K562 (cell line): ENCODE data around the gene ZNF69. TPM values are rescaled to one million over a fixed set of nuclear protein-coding genes. Genes with fewer than 3 reads are reported as not detected.

ENCODE experiments used
- ATAC-seq: fragments of 200-7000 bp; cut with Tn5 transposase; 3 replicates; pipeline ENCODE4 v1.9.1; 2020; ENCODE audit warnings: moderate library complexity
- BruUV-seq: library from RNA; stranded (reverse); fragments of 400-500 nt; replicated peaks from 2 replicates; lab custom pipeline; 2021; lab: Mats Ljungman, UMichigan
- CTCF ChIA-PET: fragments of 300-600 bp; formaldehyde crosslinking; extraction: SDS; loops from one replicate; lab custom pipeline; 2021; ENCODE audit warnings: low intra/inter-chr PET ratio; lab: Yijun Ruan, JAX
- POLR2A ChIA-PET: fragments of 300-600, 350-650 bp; sonication (Branson Sonifier 250); formaldehyde crosslinking; extraction: SDS; loops from one replicate; lab custom pipeline; 2021; ENCODE audit warnings: antibody characterized with exemption, inconsistent platforms; lab: Yijun Ruan, JAX
- DNase-seq, 4 experiments: peaks; one replicate each; pipeline versions ENCODE4 v3.0.0 to v3.0.0-alpha.2; 2011 to 2018; ENCODE audit warnings: low spot score in 3 of 4, mixed read lengths in 3 of 4; ENCODE audit errors: extremely low read depth in 1 of 4
- FAIRE-seq: peaks from 2 replicates; lab custom pipeline; 2011; peaks lifted over from hg19 to GRCh38; lab: Jason Lieb, UNC
- H2AFZ ChIP-seq: 2 replicates; pipeline ENCODE4 v1.6.0; 2011; ENCODE audit warnings: low read depth, low read length, control low read depth, inconsistent platforms
- H3K27ac ChIP-seq: fragments of 200-600 bp; 3 replicates; pipeline ENCODE4 v1.8.0; 2011; ENCODE audit warnings: low read depth, mild to moderate bottlenecking, control low read depth, inconsistent platforms, low read length, moderate library complexity, mixed read lengths; ENCODE audit errors: extremely low read depth
- H3K27me3 ChIP-seq, 2 experiments: fragments of 300-600 bp in 1 of 2; 2 replicates in 1 of 2; 3 replicates in 1 of 2; pipeline versions ENCODE4 v1.6.0 to v1.8.0; 2011; ENCODE audit warnings: inconsistent platforms in 2 of 2, low read length in 2 of 2, mild to moderate bottlenecking in 1 of 2, mixed read lengths in 1 of 2, moderate library complexity in 1 of 2; ENCODE audit not compliant: control insufficient read depth in 2 of 2, insufficient read depth in 2 of 2
- H3K36me3 ChIP-seq: fragments of 300-600 bp; 3 replicates; pipeline ENCODE4 v1.8.0; 2011; ENCODE audit warnings: mild to moderate bottlenecking, low read length, inconsistent platforms; ENCODE audit not compliant: control insufficient read depth, insufficient read depth
- H3K4me1 ChIP-seq, 2 experiments: fragments of 200-600 bp in 1 of 2; replicated peaks in 1 of 2; 2 replicates in 1 of 2; 3 replicates in 1 of 2; pipeline versions ENCODE4 v1.5.1 to v1.8.0; 2011; ENCODE audit warnings: inconsistent platforms in 2 of 2, low read length in 2 of 2, mild to moderate bottlenecking in 1 of 2, mixed read lengths in 1 of 2, moderate library complexity in 1 of 2; ENCODE audit not compliant: control insufficient read depth in 2 of 2, insufficient read depth in 2 of 2
- H3K4me2 ChIP-seq: 2 replicates; pipeline ENCODE4 v1.6.1; 2011; ENCODE audit warnings: low read length, control low read depth, inconsistent platforms, mixed read lengths; ENCODE audit not compliant: insufficient read depth
- H3K4me3 ChIP-seq: fragments of 200-600 bp; sonication (generic), shearing (Covaris generic); 2 replicates; pipeline ENCODE4 v1.5.1; 2016; ENCODE audit warnings: control low read depth, inconsistent platforms
- H3K79me2 ChIP-seq: fragments of 200-600 bp; 3 replicates; pipeline ENCODE4 v1.8.0; 2011; ENCODE audit warnings: low read length, inconsistent platforms; ENCODE audit not compliant: control insufficient read depth, insufficient read depth
- H3K9ac ChIP-seq, 2 experiments: 2 replicates each; pipeline versions ENCODE4 v1.6.0 to v1.6.1; 2011; ENCODE audit warnings: low read depth in 2 of 2, low read length in 2 of 2, control low read depth in 1 of 2, inconsistent platforms in 1 of 2, mild to moderate bottlenecking in 1 of 2, mixed read lengths in 1 of 2; ENCODE audit not compliant: insufficient read depth in 1 of 2
- H3K9me1 ChIP-seq: one replicate; pipeline ENCODE4 v1.6.0; 2011; ENCODE audit warnings: inconsistent platforms, mild to moderate bottlenecking, low read length, moderate library complexity; ENCODE audit not compliant: control insufficient read depth, insufficient read depth
- H3K9me3 ChIP-seq: replicated peaks from 2 replicates; pipeline ENCODE4 v1.5.1; 2011; ENCODE audit warnings: low read depth, low read length, inconsistent platforms; ENCODE audit not compliant: control insufficient read depth, insufficient read depth
- H4K20me1 ChIP-seq: replicated peaks from 2 replicates; pipeline ENCODE4 v1.6.1; 2011; ENCODE audit warnings: low read length, inconsistent platforms, mixed read lengths; ENCODE audit not compliant: control insufficient read depth, insufficient read depth
- HEY1 ChIP-seq: fragments of 250-450 bp; sonication (Bioruptor Pico); IDR thresholded peaks from 2 replicates; pipeline ENCODE4 v1.5.0; 2020; ENCODE audit warnings: mild to moderate bottlenecking, moderate library complexity, borderline replicate concordance
- PRPF4 ChIP-seq: fragments of 200-400 bp; formaldehyde crosslinking; IDR thresholded peaks from one replicate; pipeline ENCODE4 v1.6.1; 2017; ENCODE audit warnings: low read length, low read depth, mild to moderate bottlenecking; ENCODE audit not compliant: insufficient read depth, poor library complexity, severe bottlenecking
- RFX5 ChIP-seq: IDR thresholded peaks from 2 replicates; pipeline ENCODE4 v1.6.1; 2011; ENCODE audit warnings: low read depth, mild to moderate bottlenecking, improper control_type of control experiment, low read length
- ZC3H4 ChIP-seq: sonication (generic); formaldehyde crosslinking; IDR thresholded peaks from 2 replicates; pipeline ENCODE4 v1.9.0; 2021; ENCODE audit warnings: missing genetic modification reagents, borderline replicate concordance
- ZNF146 ChIP-seq: IDR thresholded peaks from one replicate; pipeline ENCODE4 v1.6.1; 2018; ENCODE audit warnings: missing compliant biosample characterization; ENCODE audit not compliant: unreplicated experiment
- ZNF76 ChIP-seq: fragments of 250-450 bp; sonication (Bioruptor Pico); IDR thresholded peaks from 2 replicates; pipeline ENCODE4 v1.4.0; 2020; ENCODE audit warnings: mild to moderate bottlenecking, moderate library complexity, borderline replicate concordance
- WGBS: fragments of 100-300 bp; shearing (Covaris generic); methylation state at CpG from one replicate; pipeline ENCODE4 v1.1.6; 2016; ENCODE audit warnings: low coverage, mixed read lengths; ENCODE audit not compliant: insufficient coverage; ENCODE audit errors: missing lambda C conversion rate; 5-methylcytosine and 5-hydroxymethylcytosine counted together
- in situ Hi-C: fragments of 300-500 bp; cut with MboI; formaldehyde crosslinking; loops from 4 replicates; pipeline ENCODE4 v1.15.0; 2018; ENCODE audit warnings: inconsistent platforms, mixed read lengths
- intact Hi-C: fragments of 100-400 bp; cut with micrococcal nuclease; formaldehyde crosslinking; loops from 2 replicates; pipeline ENCODE4 v1.14.2; 2022
- polyA plus RNA-seq, 8 experiments: library from polyadenylated mRNA; depleted of rRNA in 4 of 8; stranded (reverse) in 5 of 8; unstranded in 3 of 8; fragments of >200 nt; fragmentation: Nextera tagmentation in 2 of 8; fragmentation: Illumina TruSeq in 1 of 8; extraction: Ambion mirVana in 2 of 8; extraction: Trizol in 1 of 8; gene quantifications; 2 replicates each; pipeline versions ENCODE4 v1.2.1 to v1.2.3, GENCODE V29; 2011 to 2014; ENCODE audit warnings: inconsistent platforms in 1 of 8, missing spikeins in 1 of 8
- total RNA-seq, 7 experiments: library from RNA; depleted of rRNA in 6 of 7; stranded (reverse); fragments of >200 nt in 6 of 7; fragmentation: Illumina TruSeq in 2 of 7; extraction: Trizol in 2 of 7; gene quantifications; 2 replicates each; pipeline versions ENCODE4 v1.2.1 to v1.2.3, GENCODE V29; 2011 to 2021; ENCODE audit warnings: low replicate concordance in 1 of 7
- TF ChIP-seq, protein P1 (sequence below): fragments of 450-650 bp; conservative IDR thresholded peaks from 2 replicates; pipeline ENCODE4 v1.6.1; 2016; ENCODE audit warnings: missing genetic modification characterization, low read depth, mild to moderate bottlenecking, missing compliant biosample characterization, moderate library complexity
- TF ChIP-seq, protein P2 (sequence below): fragments of 250-450 bp; sonication (Bioruptor Pico); IDR thresholded peaks from 2 replicates; pipeline ENCODE4 v1.4.0; 2020; ENCODE audit warnings: mild to moderate bottlenecking, moderate library complexity, borderline replicate concordance

Gene ZNF69
- total and polyA plus RNA-seq, 9 of the 15 experiments (the other 6 are each of a cell fraction or from before 2014, with no cell fraction given) = 2.3 to 5.4 (median 3.6) TPM

DNA sequence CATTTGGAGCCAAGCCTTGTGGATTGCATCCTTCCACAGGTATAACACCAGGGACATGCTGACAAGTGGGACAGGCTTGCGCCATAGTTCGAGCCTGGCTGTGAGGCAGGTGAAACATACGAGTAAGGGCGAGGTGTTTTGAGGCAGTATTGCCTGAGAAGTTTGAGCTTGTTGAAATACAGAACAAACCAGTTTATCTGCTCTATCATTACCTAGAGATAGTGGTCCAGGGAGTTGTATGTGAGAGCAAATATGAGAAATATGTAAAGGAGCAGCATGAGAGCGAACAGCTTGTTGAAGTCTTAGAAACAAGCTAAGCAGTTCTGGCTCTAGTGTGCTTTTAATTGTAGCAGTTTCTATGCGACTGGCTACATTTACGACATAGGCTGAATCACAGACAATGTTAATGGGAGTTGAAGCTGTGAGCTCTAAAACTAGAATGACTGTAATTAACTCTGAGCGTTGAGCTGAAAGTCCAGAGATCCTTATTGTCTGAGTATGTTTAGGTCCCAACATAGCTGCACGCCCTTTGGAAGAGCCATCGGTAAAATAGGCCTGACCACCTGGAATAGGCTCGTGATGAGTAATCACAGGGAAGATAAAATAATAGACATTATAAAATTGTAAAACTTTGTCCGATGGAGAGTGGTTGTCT, 30.9 kb upstream of the ZNF69 start:
- peaks cover 5 to 17% of the 10 kb centered on the region in 2 experiments for H3K27me3 ChIP-seq

More for the DNA sequence above, 30.9 kb upstream of the ZNF69 start:
- no peaks in the 10 kb centered on the region for H3K4me1 ChIP-seq
- WGBS = 3% methylated on average over 12 of the region's 12 CpGs
- H3K27ac ChIP-seq = no peak overlapping the region
- no peak for FAIRE-seq
- no peaks in the 10 kb centered on the region for H3K36me3 ChIP-seq
- H3K9me1 ChIP-seq = no peaks in the 10 kb centered on the region
- H3K4me2 ChIP-seq = no peak overlapping the region
- intact Hi-C loops = loop anchor here (10.0 kb wide), 2 partner anchors 62 to 162 kb away; partner anchors contain the start of gene ZNF491
- no peaks in the 10 kb centered on the region for H3K79me2 ChIP-seq
- H3K4me3 ChIP-seq = no peak overlapping the region
- POLR2A ChIA-PET = interaction anchor here (0.9 kb wide), 1 partner anchor 9 kb away, joined by 4 read pairs; the partner anchor contains the start of gene ZNF439
- H2AFZ ChIP-seq = no peak overlapping the region
- no peaks in the 10 kb centered on the region for H4K20me1 ChIP-seq
- H3K9ac ChIP-seq = no peak overlapping the region
- 0 out of 2 replicates have a peak, but pooled peaks cover 2% of the 10 kb centered on the region for H3K9me3 ChIP-seq
- BruUV-seq = no TSS peak
- no peak for DNase-seq
- ATAC-seq = no peak
- TF ChIP-seq ZNF76 (CRISPR knock-in tag) (no peak), ZNF146 (CRISPR knock-in tag) (no peak), ZC3H4 (CRISPR knock-in tag) (no peak), RFX5 (no peak), HEY1 (no peak), PRPF4 (no peak)
- TF ChIP-seq, protein P1, sequence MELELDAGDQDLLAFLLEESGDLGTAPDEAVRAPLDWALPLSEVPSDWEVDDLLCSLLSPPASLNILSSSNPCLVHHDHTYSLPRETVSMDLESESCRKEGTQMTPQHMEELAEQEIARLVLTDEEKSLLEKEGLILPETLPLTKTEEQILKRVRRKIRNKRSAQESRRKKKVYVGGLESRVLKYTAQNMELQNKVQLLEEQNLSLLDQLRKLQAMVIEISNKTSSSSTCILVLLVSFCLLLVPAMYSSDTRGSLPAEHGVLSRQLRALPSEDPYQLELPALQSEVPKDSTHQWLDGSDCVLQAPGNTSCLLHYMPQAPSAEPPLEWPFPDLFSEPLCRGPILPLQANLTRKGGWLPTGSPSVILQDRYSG (tag) = no peak
- TF ChIP-seq, protein P2, sequence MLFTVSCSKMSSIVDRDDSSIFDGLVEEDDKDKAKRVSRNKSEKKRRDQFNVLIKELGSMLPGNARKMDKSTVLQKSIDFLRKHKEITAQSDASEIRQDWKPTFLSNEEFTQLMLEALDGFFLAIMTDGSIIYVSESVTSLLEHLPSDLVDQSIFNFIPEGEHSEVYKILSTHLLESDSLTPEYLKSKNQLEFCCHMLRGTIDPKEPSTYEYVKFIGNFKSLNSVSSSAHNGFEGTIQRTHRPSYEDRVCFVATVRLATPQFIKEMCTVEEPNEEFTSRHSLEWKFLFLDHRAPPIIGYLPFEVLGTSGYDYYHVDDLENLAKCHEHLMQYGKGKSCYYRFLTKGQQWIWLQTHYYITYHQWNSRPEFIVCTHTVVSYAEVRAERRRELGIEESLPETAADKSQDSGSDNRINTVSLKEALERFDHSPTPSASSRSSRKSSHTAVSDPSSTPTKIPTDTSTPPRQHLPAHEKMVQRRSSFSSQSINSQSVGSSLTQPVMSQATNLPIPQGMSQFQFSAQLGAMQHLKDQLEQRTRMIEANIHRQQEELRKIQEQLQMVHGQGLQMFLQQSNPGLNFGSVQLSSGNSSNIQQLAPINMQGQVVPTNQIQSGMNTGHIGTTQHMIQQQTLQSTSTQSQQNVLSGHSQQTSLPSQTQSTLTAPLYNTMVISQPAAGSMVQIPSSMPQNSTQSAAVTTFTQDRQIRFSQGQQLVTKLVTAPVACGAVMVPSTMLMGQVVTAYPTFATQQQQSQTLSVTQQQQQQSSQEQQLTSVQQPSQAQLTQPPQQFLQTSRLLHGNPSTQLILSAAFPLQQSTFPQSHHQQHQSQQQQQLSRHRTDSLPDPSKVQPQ (CRISPR knock-in tag) = no peak
- TF ChIP-seq, all 486 proteins: peak for 0
- in situ Hi-C loops = no loop called here
- CTCF ChIA-PET = no interaction called here
